ENCODE measurements around the gene KIF1A.

DNA sequence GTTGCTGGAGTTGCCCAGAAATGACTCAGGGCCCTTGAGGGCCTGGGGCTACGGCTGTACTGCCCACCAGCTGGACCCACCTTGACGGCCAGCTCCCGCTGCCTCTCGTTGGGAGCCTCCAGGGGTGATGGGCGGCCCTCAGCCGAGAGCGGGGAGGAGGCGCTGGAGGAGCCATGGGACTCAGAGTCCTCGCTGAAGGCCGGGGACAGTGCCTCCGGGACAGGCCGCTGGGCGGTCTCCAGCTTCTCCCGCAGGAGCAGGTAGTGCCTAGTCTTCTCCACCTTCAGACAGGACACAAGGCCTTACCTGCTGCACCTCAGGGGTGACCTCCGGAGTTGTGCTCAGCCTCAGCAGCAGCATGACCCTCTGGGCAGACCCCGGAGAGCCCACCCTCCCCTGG lies 97.6 kb downstream of the KIF1A start:
- TF ChIP-seq TAF1 (IDR thresholded peaks at IDR 0.05; ENCODE audit: borderline replicate concordance, low read depth, low read length), result no peak
- no peak for TF ChIP-seq POLR2AphosphoS5 (IDR thresholded peaks at IDR 0.05; ENCODE audit: low read depth, low read length)
